Right atrium auricular region (tissue), 2 donors: ENCODE data around the gene CHI3L2. TPM values are rescaled to one million over a fixed set of nuclear protein-coding genes. Genes with fewer than 3 reads are reported as not detected.

ENCODE experiments used
- DNase-seq: peaks from one replicate; pipeline ENCODE4 v3.0.0-alpha.2; 2019; ENCODE audit warnings: low spot score
- H3K27ac ChIP-seq, 2 donors: fragments of 200-600 bp; sonication (generic); 1 replicate in 1 of 2; 2 replicates in 1 of 2; pipeline ENCODE4 v1.5.1; 2016 to 2019
- H3K27me3 ChIP-seq, 2 donors: fragments of 200-600 bp; sonication (generic); one replicate each; pipeline versions ENCODE4 v1.5.1 to v1.6.0; 2017 to 2019
- H3K36me3 ChIP-seq: fragments of 200-600 bp; sonication (generic); one replicate; pipeline ENCODE4 v1.5.1; 2016
- H3K4me1 ChIP-seq, 2 donors: fragments of 200-600 bp; sonication (generic); one replicate each; pipeline versions ENCODE4 v1.5.1 to v1.6.0; 2017 to 2019
- H3K4me3 ChIP-seq, 2 donors: fragments of 200-600 bp; sonication (generic); 1 replicate in 1 of 2; 2 replicates in 1 of 2; pipeline ENCODE4 v1.5.1; 2017 to 2019; ENCODE audit warnings: mild to moderate bottlenecking in 1 of 2, moderate library complexity in 1 of 2
- H3K9me3 ChIP-seq, 2 donors: fragments of 200-600 bp; sonication (generic); one replicate each; pipeline ENCODE4 v1.5.1; 2019
- total RNA-seq, 2 donors: library from RNA; depleted of rRNA; stranded (reverse); fragments of >200 nt; gene quantifications; one replicate each; pipeline ENCODE4 v1.1.0, GENCODE V29; 2016
- TF ChIP-seq, protein P1 (sequence below), 2 donors: fragments of 200-600 bp; sonication (generic); IDR thresholded peaks; one replicate each; pipeline ENCODE4 v1.5.1; 2019; ENCODE audit warnings: antibody characterized with exemption in 2 of 2

Gene CHI3L2
- total RNA-seq, 2 donors from 2014 or later: 0.52 to 9.9 TPM

- H3K4me3 ChIP-seq: no peak overlapping the region
Measured at GRCh38 chr1:111242805-111243523, 15.5 kb downstream of the CHI3L2 start.

GRCh38 chr1:111247125-111247838, 19.8 kb downstream of the CHI3L2 start:
- no peak for DNase-seq
- TF ChIP-seq, protein P1, sequence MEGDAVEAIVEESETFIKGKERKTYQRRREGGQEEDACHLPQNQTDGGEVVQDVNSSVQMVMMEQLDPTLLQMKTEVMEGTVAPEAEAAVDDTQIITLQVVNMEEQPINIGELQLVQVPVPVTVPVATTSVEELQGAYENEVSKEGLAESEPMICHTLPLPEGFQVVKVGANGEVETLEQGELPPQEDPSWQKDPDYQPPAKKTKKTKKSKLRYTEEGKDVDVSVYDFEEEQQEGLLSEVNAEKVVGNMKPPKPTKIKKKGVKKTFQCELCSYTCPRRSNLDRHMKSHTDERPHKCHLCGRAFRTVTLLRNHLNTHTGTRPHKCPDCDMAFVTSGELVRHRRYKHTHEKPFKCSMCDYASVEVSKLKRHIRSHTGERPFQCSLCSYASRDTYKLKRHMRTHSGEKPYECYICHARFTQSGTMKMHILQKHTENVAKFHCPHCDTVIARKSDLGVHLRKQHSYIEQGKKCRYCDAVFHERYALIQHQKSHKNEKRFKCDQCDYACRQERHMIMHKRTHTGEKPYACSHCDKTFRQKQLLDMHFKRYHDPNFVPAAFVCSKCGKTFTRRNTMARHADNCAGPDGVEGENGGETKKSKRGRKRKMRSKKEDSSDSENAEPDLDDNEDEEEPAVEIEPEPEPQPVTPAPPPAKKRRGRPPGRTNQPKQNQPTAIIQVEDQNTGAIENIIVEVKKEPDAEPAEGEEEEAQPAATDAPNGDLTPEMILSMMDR (IDR thresholded peaks at IDR 0.05): no peak
- no peaks in the 10 kb centered on the region for H3K9me3 ChIP-seq
- H3K4me1 ChIP-seq: peaks cover 0 to 10% of the 10 kb centered on the region in 2 donors
- no peaks in the 10 kb centered on the region for H3K27me3 ChIP-seq
- H3K36me3 ChIP-seq: no peaks in the 10 kb centered on the region
- no peak overlapping the region for H3K27ac ChIP-seq
- no peak overlapping the region for H3K4me3 ChIP-seq

More at GRCh38 chr1:111242805-111243523, 15.5 kb downstream of the CHI3L2 start:
- Histone ChIP-seq H3K27ac (peak overlapping the region in 1 of 2 donors; percentile 3), H3K4me1 (peaks cover 0 to 12% of the 10 kb centered on the region in 2 donors), H3K9me3 (no peaks in the 10 kb centered on the region), H3K36me3 (no peaks in the 10 kb centered on the region), H3K27me3 (no peaks in the 10 kb centered on the region)
- DNase-seq: no peak
- TF ChIP-seq, protein P1 (IDR thresholded peaks at IDR 0.05): no peak

DNA sequence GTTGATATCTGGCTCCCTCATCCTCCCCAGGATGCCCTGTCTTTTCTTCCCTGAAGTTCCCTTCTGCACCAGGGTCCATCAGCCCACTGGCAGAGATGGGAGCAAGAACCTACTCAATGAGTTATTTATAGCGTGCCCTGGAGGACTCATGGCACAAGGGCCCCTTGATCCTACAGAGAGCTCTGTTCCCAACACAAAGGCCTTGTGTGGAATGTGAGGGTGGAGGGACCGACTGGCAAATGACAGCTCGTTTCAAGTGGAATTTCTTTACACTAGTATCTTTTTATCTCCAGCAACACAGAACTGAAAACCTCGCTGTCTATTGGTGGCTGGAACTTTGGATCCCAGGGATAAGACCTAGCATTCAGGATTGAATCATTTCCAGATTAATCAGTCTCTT, 22.4 kb downstream of the CHI3L2 start:
- H3K36me3 ChIP-seq: no peaks in the 10 kb centered on the region
- no peaks in the 10 kb centered on the region for H3K9me3 ChIP-seq
- H3K27me3 ChIP-seq: no peaks in the 10 kb centered on the region
- H3K27ac ChIP-seq: no peak overlapping the region
- DNase-seq: no peak
- no peak overlapping the region for H3K4me3 ChIP-seq
- H3K4me1 ChIP-seq: no peaks in the 10 kb centered on the region
- TF ChIP-seq, protein P1 (IDR thresholded peaks at IDR 0.05): no peak

DNA sequence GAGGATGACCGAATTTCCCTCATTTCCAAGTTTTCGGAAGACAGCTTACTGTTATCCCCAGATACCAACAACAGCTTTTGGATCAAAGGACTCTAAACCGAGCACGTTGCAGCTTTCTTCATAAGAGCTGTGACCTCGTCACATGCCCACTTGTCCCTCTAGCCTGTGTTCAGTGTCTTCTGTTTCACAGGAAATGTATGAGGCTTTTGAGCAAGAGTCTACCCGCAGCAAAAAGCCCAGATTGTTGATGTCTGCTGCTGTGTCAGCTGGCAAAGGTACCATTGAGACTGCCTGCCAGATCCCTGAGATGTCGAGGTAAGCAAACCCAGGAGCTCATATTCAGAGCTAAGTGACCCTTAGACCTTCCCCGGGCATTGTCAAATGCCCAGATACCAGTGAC, 24.1 kb downstream of the CHI3L2 start:
- Histone ChIP-seq H3K9me3 (no peaks in the 10 kb centered on the region), H3K27me3 (no peaks in the 10 kb centered on the region), H3K36me3 (no peaks in the 10 kb centered on the region), H3K4me3 (no peak overlapping the region), H3K4me1 (no peaks in the 10 kb centered on the region), H3K27ac (no peak overlapping the region)
- TF ChIP-seq, protein P1 (IDR thresholded peaks at IDR 0.05): no peak
- DNase-seq: no peak

- Histone ChIP-seq H3K36me3 (no peaks in the 10 kb centered on the region), H3K4me1 (no peaks in the 10 kb centered on the region), H3K4me3 (no peak overlapping the region), H3K27ac (no peak overlapping the region), H3K27me3 (no peaks in the 10 kb centered on the region), H3K9me3 (no peaks in the 10 kb centered on the region)
- TF ChIP-seq, protein P1 (IDR thresholded peaks at IDR 0.05): no peak
- DNase-seq: no peak
Measured at GRCh38 chr1:111252786-111253185, 25.3 kb downstream of the CHI3L2 start.
